Measurements from ENCODE around the gene ADAM33. TPM values are rescaled to one million over a fixed set of nuclear protein-coding genes. Genes with fewer than 3 reads are reported as not detected.

Gene ADAM33
- polyA plus RNA-seq, 1 donor from 2014 or later = not detected

DNA sequence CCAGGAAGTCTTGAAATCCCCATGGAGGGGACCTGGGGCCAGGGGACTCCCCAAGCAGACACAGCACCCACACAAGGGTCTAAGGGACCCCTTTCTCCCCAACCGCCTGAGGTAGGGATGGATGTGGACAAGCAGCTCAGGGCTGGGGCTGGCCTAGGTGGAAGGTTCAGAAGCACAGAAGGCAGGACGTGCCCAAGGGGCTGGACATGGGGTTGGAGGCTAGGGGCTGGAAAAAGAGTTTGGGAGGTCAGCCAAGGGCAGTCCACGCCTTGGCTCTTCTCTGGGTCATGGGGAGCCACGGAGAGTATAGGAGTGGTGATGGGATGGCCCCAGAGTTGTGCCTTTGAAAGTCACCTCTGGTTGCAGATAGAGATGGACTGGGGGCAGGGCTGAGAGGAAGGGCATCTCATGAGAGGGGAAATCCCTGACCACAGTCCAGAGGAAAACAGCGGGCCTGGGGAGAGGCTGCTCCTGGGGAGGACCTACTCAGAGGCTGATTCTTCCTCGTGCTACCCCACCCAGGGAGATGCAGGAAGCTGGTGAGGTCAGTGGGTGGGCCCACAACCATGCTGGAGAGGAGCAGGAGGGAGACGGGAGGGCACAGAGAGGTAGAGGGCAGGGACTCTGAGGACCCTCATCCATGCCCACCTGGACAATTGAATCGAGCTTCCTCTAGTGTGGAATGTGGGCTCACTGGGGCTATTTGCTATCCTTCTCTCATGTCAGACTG is 48.2 kb upstream of the ADAM33 start:
- no peaks in the 10 kb centered on the region for H4K20me1 ChIP-seq (ENCODE audit: insufficient read depth)
- no peak overlapping the region for H3K4me3 ChIP-seq (ENCODE audit: low read length)
- H2AFZ ChIP-seq (ENCODE audit: low read depth, low read length) = no peak overlapping the region
- no peaks in the 10 kb centered on the region for H3K36me3 ChIP-seq (ENCODE audit: insufficient read depth, low read length)
- no peaks in the 10 kb centered on the region for H3K79me2 ChIP-seq (replicated peaks; ENCODE audit: insufficient read depth, low read length)
- peaks cover 4% of the 10 kb centered on the region for H3K27me3 ChIP-seq (ENCODE audit: insufficient read depth, low read depth, low read length)
- no peak overlapping the region for H3K9ac ChIP-seq (ENCODE audit: low read length)
- TF ChIP-seq RAD21 (conservative IDR thresholded peaks at IDR 0.05) (no peak), MXI1 (conservative IDR thresholded peaks at IDR 0.05; ENCODE audit: poor library complexity, severe bottlenecking) (no peak), SMC3 (conservative IDR thresholded peaks at IDR 0.05; ENCODE audit: poor library complexity) (no peak), EZH2 (IDR thresholded peaks at IDR 0.05; ENCODE audit: borderline replicate concordance, insufficient read depth, low read length, poor library complexity, severe bottlenecking) (no peak), TAF1 (IDR thresholded peaks at IDR 0.05; ENCODE audit: low read depth) (no peak), EP300 (conservative IDR thresholded peaks at IDR 0.05; ENCODE audit: poor library complexity, severe bottlenecking) (no peak), POLR2AphosphoS5 (IDR thresholded peaks at IDR 0.05) (no peak)
- TF ChIP-seq, protein P1, sequence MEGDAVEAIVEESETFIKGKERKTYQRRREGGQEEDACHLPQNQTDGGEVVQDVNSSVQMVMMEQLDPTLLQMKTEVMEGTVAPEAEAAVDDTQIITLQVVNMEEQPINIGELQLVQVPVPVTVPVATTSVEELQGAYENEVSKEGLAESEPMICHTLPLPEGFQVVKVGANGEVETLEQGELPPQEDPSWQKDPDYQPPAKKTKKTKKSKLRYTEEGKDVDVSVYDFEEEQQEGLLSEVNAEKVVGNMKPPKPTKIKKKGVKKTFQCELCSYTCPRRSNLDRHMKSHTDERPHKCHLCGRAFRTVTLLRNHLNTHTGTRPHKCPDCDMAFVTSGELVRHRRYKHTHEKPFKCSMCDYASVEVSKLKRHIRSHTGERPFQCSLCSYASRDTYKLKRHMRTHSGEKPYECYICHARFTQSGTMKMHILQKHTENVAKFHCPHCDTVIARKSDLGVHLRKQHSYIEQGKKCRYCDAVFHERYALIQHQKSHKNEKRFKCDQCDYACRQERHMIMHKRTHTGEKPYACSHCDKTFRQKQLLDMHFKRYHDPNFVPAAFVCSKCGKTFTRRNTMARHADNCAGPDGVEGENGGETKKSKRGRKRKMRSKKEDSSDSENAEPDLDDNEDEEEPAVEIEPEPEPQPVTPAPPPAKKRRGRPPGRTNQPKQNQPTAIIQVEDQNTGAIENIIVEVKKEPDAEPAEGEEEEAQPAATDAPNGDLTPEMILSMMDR (IDR thresholded peaks at IDR 0.05; ENCODE audit: poor library complexity, severe bottlenecking) = no peak
- TF ChIP-seq, protein P2, sequence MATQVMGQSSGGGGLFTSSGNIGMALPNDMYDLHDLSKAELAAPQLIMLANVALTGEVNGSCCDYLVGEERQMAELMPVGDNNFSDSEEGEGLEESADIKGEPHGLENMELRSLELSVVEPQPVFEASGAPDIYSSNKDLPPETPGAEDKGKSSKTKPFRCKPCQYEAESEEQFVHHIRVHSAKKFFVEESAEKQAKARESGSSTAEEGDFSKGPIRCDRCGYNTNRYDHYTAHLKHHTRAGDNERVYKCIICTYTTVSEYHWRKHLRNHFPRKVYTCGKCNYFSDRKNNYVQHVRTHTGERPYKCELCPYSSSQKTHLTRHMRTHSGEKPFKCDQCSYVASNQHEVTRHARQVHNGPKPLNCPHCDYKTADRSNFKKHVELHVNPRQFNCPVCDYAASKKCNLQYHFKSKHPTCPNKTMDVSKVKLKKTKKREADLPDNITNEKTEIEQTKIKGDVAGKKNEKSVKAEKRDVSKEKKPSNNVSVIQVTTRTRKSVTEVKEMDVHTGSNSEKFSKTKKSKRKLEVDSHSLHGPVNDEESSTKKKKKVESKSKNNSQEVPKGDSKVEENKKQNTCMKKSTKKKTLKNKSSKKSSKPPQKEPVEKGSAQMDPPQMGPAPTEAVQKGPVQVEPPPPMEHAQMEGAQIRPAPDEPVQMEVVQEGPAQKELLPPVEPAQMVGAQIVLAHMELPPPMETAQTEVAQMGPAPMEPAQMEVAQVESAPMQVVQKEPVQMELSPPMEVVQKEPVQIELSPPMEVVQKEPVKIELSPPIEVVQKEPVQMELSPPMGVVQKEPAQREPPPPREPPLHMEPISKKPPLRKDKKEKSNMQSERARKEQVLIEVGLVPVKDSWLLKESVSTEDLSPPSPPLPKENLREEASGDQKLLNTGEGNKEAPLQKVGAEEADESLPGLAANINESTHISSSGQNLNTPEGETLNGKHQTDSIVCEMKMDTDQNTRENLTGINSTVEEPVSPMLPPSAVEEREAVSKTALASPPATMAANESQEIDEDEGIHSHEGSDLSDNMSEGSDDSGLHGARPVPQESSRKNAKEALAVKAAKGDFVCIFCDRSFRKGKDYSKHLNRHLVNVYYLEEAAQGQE (IDR thresholded peaks at IDR 0.05; ENCODE audit: borderline replicate concordance) = no peak
- no peaks in the 10 kb centered on the region for H3K9me2 ChIP-seq (ENCODE audit: insufficient read depth, low read length)
- H3K27ac ChIP-seq (ENCODE audit: low read length) = no peak overlapping the region
- H3K4me2 ChIP-seq (ENCODE audit: low read length) = no peak overlapping the region
- H3K9me3 ChIP-seq (ENCODE audit: low read length) = no peaks in the 10 kb centered on the region
- H3F3A ChIP-seq (ENCODE audit: insufficient read depth, low read length, poor library complexity, severe bottlenecking) = no peaks in the 10 kb centered on the region

DNA sequence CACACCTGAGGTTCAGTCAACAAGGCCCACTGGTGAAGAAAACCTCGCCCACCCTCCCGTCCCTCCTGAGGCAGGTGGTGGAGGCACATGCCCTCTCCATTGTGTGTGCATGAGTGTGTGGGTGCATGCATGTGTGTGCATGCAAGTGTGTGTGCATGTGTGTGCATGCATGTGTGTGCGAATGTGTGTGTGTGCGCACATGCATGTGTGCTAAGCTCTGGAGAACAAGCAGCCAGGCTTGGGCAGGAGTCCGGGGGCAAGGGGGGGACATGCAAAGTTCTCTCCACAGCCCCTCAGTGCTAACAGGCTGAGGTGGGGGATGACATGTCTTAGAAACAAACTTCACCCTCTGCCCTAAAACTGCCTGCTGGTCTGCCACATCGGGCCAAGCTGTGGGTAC is 47.6 kb upstream of the ADAM33 start:
- Histone ChIP-seq H4K20me1 (ENCODE audit: insufficient read depth) (no peaks in the 10 kb centered on the region), H3K9me3 (ENCODE audit: low read length) (no peaks in the 10 kb centered on the region), H3K4me3 (ENCODE audit: low read length) (no peak overlapping the region), H3K36me3 (ENCODE audit: insufficient read depth, low read length) (no peaks in the 10 kb centered on the region), H3K27me3 (ENCODE audit: insufficient read depth, low read depth, low read length) (peaks cover 4% of the 10 kb centered on the region), H3K9ac (ENCODE audit: low read length) (no peak overlapping the region), H3K9me2 (ENCODE audit: insufficient read depth, low read length) (no peaks in the 10 kb centered on the region), H3F3A (ENCODE audit: insufficient read depth, low read length, poor library complexity, severe bottlenecking) (no peaks in the 10 kb centered on the region), H2AFZ (ENCODE audit: low read depth, low read length) (no peak overlapping the region), H3K27ac (ENCODE audit: low read length) (no peak overlapping the region), H3K4me2 (ENCODE audit: low read length) (no peak overlapping the region), H3K79me2 (replicated peaks; ENCODE audit: insufficient read depth, low read length) (no peaks in the 10 kb centered on the region)
- TF ChIP-seq, protein P2 (IDR thresholded peaks at IDR 0.05; ENCODE audit: borderline replicate concordance) = no peak
- TF ChIP-seq, protein P1 (IDR thresholded peaks at IDR 0.05; ENCODE audit: poor library complexity, severe bottlenecking) = no peak
- TF ChIP-seq EZH2 (IDR thresholded peaks at IDR 0.05; ENCODE audit: borderline replicate concordance, insufficient read depth, low read length, poor library complexity, severe bottlenecking) (no peak), RAD21 (conservative IDR thresholded peaks at IDR 0.05) (no peak), POLR2AphosphoS5 (IDR thresholded peaks at IDR 0.05) (no peak), MXI1 (conservative IDR thresholded peaks at IDR 0.05; ENCODE audit: poor library complexity, severe bottlenecking) (no peak), SMC3 (conservative IDR thresholded peaks at IDR 0.05; ENCODE audit: poor library complexity) (no peak), EP300 (conservative IDR thresholded peaks at IDR 0.05; ENCODE audit: poor library complexity, severe bottlenecking) (no peak), TAF1 (IDR thresholded peaks at IDR 0.05; ENCODE audit: low read depth) (no peak)
